ENCODE data around the gene SLC6A11. TPM values are rescaled to one million over a fixed set of nuclear protein-coding genes. Genes with fewer than 3 reads are reported as not detected.
A peak's percentile ranks its signal among the peaks of the same experiment; 100 is the strongest.

The SLC6A11 gene
- total and polyA plus RNA-seq, 2 experiments from 2014 or later, result 0.18 TPM; not detected in 1

DNA sequence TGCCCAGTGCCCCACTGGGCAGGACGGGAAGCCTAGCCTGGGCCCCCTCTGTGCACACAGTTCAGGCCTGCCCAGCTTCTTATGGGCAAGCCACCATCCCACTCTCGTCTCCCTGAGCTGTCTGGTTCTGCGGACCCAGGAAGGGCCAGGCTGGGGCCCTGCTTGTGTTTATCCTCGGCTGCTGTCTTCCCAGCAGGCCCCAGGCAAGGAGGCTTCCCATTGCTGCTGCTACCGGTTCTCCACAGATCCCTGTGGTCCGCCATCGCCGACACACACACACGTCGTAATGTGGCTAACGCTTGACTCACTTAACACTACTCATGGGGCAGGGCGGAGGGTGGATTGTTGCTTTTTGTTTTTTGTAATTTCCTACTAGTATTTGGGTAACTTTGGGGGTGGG is 124.1 kb downstream of the SLC6A11 start:
- no peak for TF ChIP-seq CTCF (IDR thresholded peaks at IDR 0.05; ENCODE audit: low read depth, low read length)
- Histone ChIP-seq H3K4me1 (ENCODE audit: low read depth) (no peaks in the 10 kb centered on the region), H3K9me3 (ENCODE audit: low read depth) (no peaks in the 10 kb centered on the region), H3K27me3 (no peaks in the 10 kb centered on the region), H3K4me3 (no peak overlapping the region), H3K36me3 (no peaks in the 10 kb centered on the region), H3K27ac (no peak overlapping the region)
- no peak for DNase-seq (ENCODE audit: low read depth in 1 of 2, low spot score in 1 of 2)

DNA sequence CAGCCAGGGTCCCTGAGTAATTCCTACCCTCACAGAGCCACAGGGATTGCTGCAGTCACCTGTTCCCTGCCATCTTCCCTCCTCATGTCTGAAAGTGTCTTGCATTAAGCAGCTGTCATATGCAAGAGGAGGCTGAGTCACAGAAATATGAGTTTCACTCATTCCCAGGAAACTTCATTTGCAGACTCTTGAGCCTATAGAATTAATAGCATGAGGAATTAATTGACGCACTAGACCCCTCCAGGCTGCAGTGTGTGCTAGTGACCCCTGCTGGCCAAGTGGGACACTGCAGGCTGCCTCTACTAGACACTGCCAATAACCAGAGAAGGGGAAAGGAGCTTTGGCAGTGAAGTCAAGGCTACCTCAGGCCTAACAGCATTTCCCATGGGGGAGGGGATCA is 125.9 kb downstream of the SLC6A11 start:
- Histone ChIP-seq H3K4me1 (ENCODE audit: low read depth) (no peaks in the 10 kb centered on the region), H3K27ac (no peak overlapping the region), H3K9me3 (ENCODE audit: low read depth) (no peaks in the 10 kb centered on the region), H3K4me3 (no peak overlapping the region), H3K36me3 (no peaks in the 10 kb centered on the region), H3K27me3 (no peaks in the 10 kb centered on the region)
- peak in 1 of 2 donors; percentile 17 for DNase-seq (ENCODE audit: low read depth in 1 of 2, low spot score in 1 of 2)
- peak; percentile 70 for TF ChIP-seq CTCF (IDR thresholded peaks at IDR 0.05; ENCODE audit: low read depth, low read length)

- no peaks in the 10 kb centered on the region for H3K4me1 ChIP-seq (ENCODE audit: low read depth)
- no peaks in the 10 kb centered on the region for H3K27me3 ChIP-seq
- no peak for DNase-seq (ENCODE audit: low read depth in 1 of 2, low spot score in 1 of 2)
- H3K4me3 ChIP-seq, result no peak overlapping the region
- no peaks in the 10 kb centered on the region for H3K36me3 ChIP-seq
- TF ChIP-seq CTCF (IDR thresholded peaks at IDR 0.05; ENCODE audit: low read depth, low read length), result no peak
- H3K9me3 ChIP-seq (ENCODE audit: low read depth), result no peaks in the 10 kb centered on the region
- H3K27ac ChIP-seq, result no peak overlapping the region
Measured at GRCh38 chr3:10942690-10943205, 126.7 kb downstream of the SLC6A11 start.

DNA sequence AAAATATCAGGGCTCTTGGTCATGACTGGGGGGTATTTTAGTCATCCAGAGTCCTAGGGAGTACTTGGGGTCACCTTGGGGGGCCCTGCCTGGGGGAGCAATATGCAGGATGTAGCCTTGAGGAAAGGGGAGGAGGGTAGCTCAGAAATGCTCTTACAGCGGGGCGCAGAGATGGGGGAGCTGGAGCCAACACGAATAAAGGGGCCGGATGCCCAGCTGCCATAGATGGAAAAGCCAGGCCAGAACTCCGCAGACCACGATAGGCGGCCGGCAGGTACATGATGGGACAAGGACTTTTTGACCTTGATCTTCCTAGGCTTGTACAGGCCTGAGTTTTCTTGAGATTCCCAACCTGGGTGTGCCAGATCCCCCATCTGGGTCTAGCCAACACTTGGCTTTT is 128.8 kb downstream of the SLC6A11 start:
- Histone ChIP-seq H3K27me3 (no peaks in the 10 kb centered on the region), H3K27ac (no peak overlapping the region), H3K4me1 (ENCODE audit: low read depth) (no peaks in the 10 kb centered on the region), H3K4me3 (no peak overlapping the region), H3K9me3 (ENCODE audit: low read depth) (no peaks in the 10 kb centered on the region), H3K36me3 (no peaks in the 10 kb centered on the region)
- no peak for TF ChIP-seq CTCF (IDR thresholded peaks at IDR 0.05; ENCODE audit: low read depth, low read length)
- DNase-seq (ENCODE audit: low read depth in 1 of 2, low spot score in 1 of 2), result no peak

GRCh38 chr3:10945683-10946287 is 129.8 kb downstream of the SLC6A11 start:
- Histone ChIP-seq H3K4me3 (no peak overlapping the region), H3K27me3 (no peaks in the 10 kb centered on the region), H3K9me3 (ENCODE audit: low read depth) (no peaks in the 10 kb centered on the region), H3K4me1 (ENCODE audit: low read depth) (no peaks in the 10 kb centered on the region), H3K36me3 (no peaks in the 10 kb centered on the region), H3K27ac (no peak overlapping the region)
- TF ChIP-seq CTCF (IDR thresholded peaks at IDR 0.05; ENCODE audit: low read depth, low read length), result peak; percentile 89
- DNase-seq (ENCODE audit: low read depth in 1 of 2, low spot score in 1 of 2), result peak; percentile 65 to 90

All from cardiac muscle cell (in vitro differentiated cells and primary cell).